HG03460 (cell line): ENCODE measurements around the gene ADAMTSL1.
"Not testable (repeated sequence)": the region's sequence is repeated elsewhere in the genome, so short reads cannot be mapped to it uniquely, and the experiment has no call there.

Experiments
- ATAC-seq: cut with Tn5 transposase; IDR thresholded peaks from one replicate; pipeline ENCODE4 v1.9.1; 2021; ENCODE audit not compliant: unreplicated experiment

Gene ADAMTSL1

GRCh38 chr9:18922161-18922885 lies 448.4 kb downstream of the ADAMTSL1 start:
- ATAC-seq: no peak

GRCh38 chr9:18923167-18923566 lies 449.2 kb downstream of the ADAMTSL1 start:
- ATAC-seq: no peak

- no peak for ATAC-seq
These were observed 449.9 kb downstream of the ADAMTSL1 start for GRCh38 chr9:18923671-18924430.

GRCh38 chr9:18925880-18926279 lies 451.9 kb downstream of the ADAMTSL1 start:
- no peak for ATAC-seq

GRCh38 chr9:18926513-18926912 lies 452.6 kb downstream of the ADAMTSL1 start:
- ATAC-seq: no peak

- no peak for ATAC-seq
These were observed 454.8 kb downstream of the ADAMTSL1 start for GRCh38 chr9:18928711-18929110.

GRCh38 chr9:18930611-18931010 lies 456.7 kb downstream of the ADAMTSL1 start:
- ATAC-seq: not testable (repeated sequence)

GRCh38 chr9:18935541-18935940 lies 461.6 kb downstream of the ADAMTSL1 start:
- no peak for ATAC-seq

GRCh38 chr9:18936094-18936871 lies 462.3 kb downstream of the ADAMTSL1 start:
- no peak for ATAC-seq

- no peak for ATAC-seq
These were observed 466.0 kb downstream of the ADAMTSL1 start for GRCh38 chr9:18939943-18940342.

- no peak for ATAC-seq
These were observed 467.2 kb downstream of the ADAMTSL1 start for GRCh38 chr9:18941060-18941740.

- no peak for ATAC-seq
These were observed 468.8 kb downstream of the ADAMTSL1 start for GRCh38 chr9:18942801-18943200.

GRCh38 chr9:18947892-18948339 lies 474.0 kb downstream of the ADAMTSL1 start:
- ATAC-seq: no peak

GRCh38 chr9:18951936-18952335 lies 478.0 kb downstream of the ADAMTSL1 start:
- no peak for ATAC-seq

- no peak for ATAC-seq
These were observed 481.7 kb downstream of the ADAMTSL1 start for GRCh38 chr9:18955626-18956025.
